HEK293 (cell line): ENCODE data around the gene CCL27.

ENCODE experiments used
- CTCF ChIA-PET: fragments of 350-600 bp; formaldehyde crosslinking; extraction: SDS; loops from one replicate; lab custom pipeline; 2021; ENCODE audit warnings: antibody characterized with exemption; lab: Yijun Ruan, JAX
- POLR2A ChIA-PET: fragments of 300-600 bp; formaldehyde crosslinking; extraction: SDS; loops from one replicate; lab custom pipeline; 2020; ENCODE audit warnings: antibody characterized with exemption, inconsistent platforms; lab: Yijun Ruan, JAX
- H3K27ac ChIP-seq: fragments of 200-500 bp; sonication (Bioruptor generic); 2 replicates; pipeline ENCODE4 v1.5.1; 2014; ENCODE audit warnings: low read depth, low read length, control low read depth, inconsistent platforms; ENCODE audit errors: extremely low read depth
- H3K36me3 ChIP-seq, 2 experiments: fragments of 200-500 bp in 1 of 2; sonication (Bioruptor generic) in 1 of 2; 1 replicate in 1 of 2; 2 replicates in 1 of 2; pipeline ENCODE4 v1.5.1; 2014 to 2017; ENCODE audit warnings: inconsistent platforms in 2 of 2, low read length in 2 of 2; ENCODE audit not compliant: control insufficient read depth in 2 of 2, insufficient read depth in 1 of 2
- H3K4me1 ChIP-seq: fragments of 200-500 bp; sonication (Bioruptor generic); 2 replicates; pipeline ENCODE4 v1.5.1; 2014; ENCODE audit warnings: mild to moderate bottlenecking, low read length, inconsistent platforms; ENCODE audit not compliant: control insufficient read depth, insufficient read depth
- H3K4me3 ChIP-seq: 2 replicates; pipeline ENCODE4 v1.5.1; 2011; ENCODE audit warnings: low read depth, mild to moderate bottlenecking, control low read depth, low read length, moderate library complexity
- H3K9me3 ChIP-seq: fragments of 200-500 bp; sonication (Bioruptor generic); 2 replicates; pipeline ENCODE4 v1.5.1; 2014; ENCODE audit warnings: low read depth, low read length, inconsistent platforms; ENCODE audit not compliant: control insufficient read depth, insufficient read depth
- HOXA7 ChIP-seq: sonication (generic); formaldehyde crosslinking; IDR thresholded peaks from 2 replicates; pipeline ENCODE4 v1.8.1; 2022; ENCODE audit warnings: missing genetic modification reagents, borderline replicate concordance
- PRDM6 ChIP-seq: fragments of 450-650 bp; formaldehyde crosslinking; IDR thresholded peaks from 2 replicates; pipeline ENCODE4 v1.5.1; 2017; ENCODE audit warnings: missing biosample characterization, missing genetic modification characterization
- RBAK ChIP-seq: fragments of 450-650 bp; formaldehyde crosslinking; IDR thresholded peaks from 2 replicates; pipeline ENCODE4 v1.5.1; 2016; ENCODE audit warnings: missing biosample characterization, missing genetic modification characterization
- REPIN1 ChIP-seq: fragments of 450-650 bp; formaldehyde crosslinking; IDR thresholded peaks from 2 replicates; pipeline ENCODE4 v1.5.1; 2017; ENCODE audit warnings: missing biosample characterization, missing genetic modification characterization, low read depth
- ZBTB7A ChIP-seq: fragments of 450-650 bp; formaldehyde crosslinking; IDR thresholded peaks from 2 replicates; pipeline ENCODE4 v1.5.1; 2016; ENCODE audit warnings: low read depth, missing biosample characterization, missing genetic modification characterization
- ZIC2 ChIP-seq: fragments of 450-650 bp; formaldehyde crosslinking; IDR thresholded peaks from 2 replicates; pipeline ENCODE4 v1.5.1; 2016; ENCODE audit warnings: missing biosample characterization, missing genetic modification characterization
- ZNF121 ChIP-seq: fragments of 450-650 bp; formaldehyde crosslinking; IDR thresholded peaks from 2 replicates; pipeline ENCODE4 v1.5.1; 2016; ENCODE audit warnings: missing biosample characterization, missing genetic modification characterization
- ZNF132 ChIP-seq: fragments of 450-650 bp; formaldehyde crosslinking; IDR thresholded peaks from 2 replicates; pipeline ENCODE4 v1.5.1; 2017; ENCODE audit warnings: missing biosample characterization, missing genetic modification characterization, borderline replicate concordance
- ZNF155 ChIP-seq: fragments of 450-650 bp; formaldehyde crosslinking; IDR thresholded peaks from 2 replicates; pipeline ENCODE4 v1.5.1; 2016; ENCODE audit warnings: missing biosample characterization, missing genetic modification characterization
- ZNF174 ChIP-seq: fragments of 450-650 bp; formaldehyde crosslinking; IDR thresholded peaks from 2 replicates; pipeline ENCODE4 v1.5.0; 2017; ENCODE audit warnings: missing biosample characterization, mild to moderate bottlenecking, missing genetic modification characterization
- ZNF211 ChIP-seq: fragments of 450-650 bp; formaldehyde crosslinking; IDR thresholded peaks from 2 replicates; pipeline ENCODE4 v1.5.1; 2016; ENCODE audit warnings: low read depth, missing biosample characterization, missing genetic modification characterization
- ZNF214 ChIP-seq: fragments of 450-650 bp; formaldehyde crosslinking; IDR thresholded peaks from 2 replicates; pipeline ENCODE4 v1.5.1; 2017; ENCODE audit warnings: missing biosample characterization, mild to moderate bottlenecking, missing genetic modification characterization, borderline replicate concordance
- ZNF23 ChIP-seq: fragments of 450-650 bp; formaldehyde crosslinking; IDR thresholded peaks from 2 replicates; pipeline ENCODE4 v1.5.1; 2016; ENCODE audit warnings: missing biosample characterization, missing genetic modification characterization, borderline replicate concordance
- ZNF239 ChIP-seq: fragments of 450-650 bp; formaldehyde crosslinking; IDR thresholded peaks from 2 replicates; pipeline ENCODE4 v1.5.1; 2016; ENCODE audit warnings: missing biosample characterization, missing genetic modification characterization
- ZNF354C ChIP-seq: fragments of 450-650 bp; formaldehyde crosslinking; IDR thresholded peaks from 2 replicates; pipeline ENCODE4 v1.5.1; 2016; ENCODE audit warnings: missing biosample characterization, missing genetic modification characterization, low read depth, borderline replicate concordance
- ZNF404 ChIP-seq: fragments of 450-650 bp; formaldehyde crosslinking; IDR thresholded peaks from 2 replicates; pipeline ENCODE4 v1.5.1; 2017; ENCODE audit warnings: missing biosample characterization, missing genetic modification characterization
- ZNF544 ChIP-seq: fragments of 450-650 bp; formaldehyde crosslinking; IDR thresholded peaks from 2 replicates; pipeline ENCODE4 v1.5.0; 2017; ENCODE audit warnings: missing biosample characterization, missing genetic modification characterization
- ZNF600 ChIP-seq: fragments of 450-650 bp; formaldehyde crosslinking; IDR thresholded peaks from 2 replicates; pipeline ENCODE4 v1.5.1; 2016; ENCODE audit warnings: missing biosample characterization, missing genetic modification characterization
- ZNF654 ChIP-seq: fragments of 450-650 bp; formaldehyde crosslinking; IDR thresholded peaks from 2 replicates; pipeline ENCODE4 v1.5.1; 2016; ENCODE audit warnings: low read depth, missing biosample characterization, missing genetic modification characterization
- ZNF660 ChIP-seq: fragments of 450-650 bp; IDR thresholded peaks from 2 replicates; pipeline ENCODE4 v1.5.1; 2018; ENCODE audit warnings: missing biosample characterization, mild to moderate bottlenecking, missing genetic modification characterization
- ZNF704 ChIP-seq: fragments of 450-650 bp; formaldehyde crosslinking; IDR thresholded peaks from 2 replicates; pipeline ENCODE4 v1.5.1; 2016; ENCODE audit warnings: missing biosample characterization, missing genetic modification characterization
- ZNF776 ChIP-seq: fragments of 450-650 bp; formaldehyde crosslinking; IDR thresholded peaks from 2 replicates; pipeline ENCODE4 v1.5.0; 2017; ENCODE audit warnings: missing biosample characterization, missing genetic modification characterization, borderline replicate concordance
- ZNF785 ChIP-seq: fragments of 450-650 bp; formaldehyde crosslinking; IDR thresholded peaks from 2 replicates; pipeline ENCODE4 v1.5.1; 2016; ENCODE audit warnings: missing biosample characterization, missing genetic modification characterization
- ZNF830 ChIP-seq: fragments of 450-650 bp; IDR thresholded peaks from 2 replicates; pipeline ENCODE4 v1.5.0; 2018; ENCODE audit warnings: missing biosample characterization, missing genetic modification characterization, low read depth, mild to moderate bottlenecking, moderate library complexity
- ZSCAN30 ChIP-seq: fragments of 450-650 bp; IDR thresholded peaks from 2 replicates; pipeline ENCODE4 v1.5.1; 2018; ENCODE audit warnings: missing biosample characterization, mild to moderate bottlenecking, missing genetic modification characterization, moderate library complexity
- TF ChIP-seq, protein P1 (sequence below): fragments of 450-650 bp; formaldehyde crosslinking; IDR thresholded peaks from 2 replicates; pipeline ENCODE4 v1.5.1; 2016; ENCODE audit warnings: missing biosample characterization, missing genetic modification characterization

The CCL27 gene

GRCh38 chr9:34689116-34689470, 26.6 kb upstream of the CCL27 start:
- Histone ChIP-seq H3K27ac (no peak overlapping the region), H3K4me1 (no peaks in the 10 kb centered on the region), H3K4me3 (no peak overlapping the region), H3K9me3 (no peaks in the 10 kb centered on the region), H3K36me3 (no peaks in the 10 kb centered on the region)
- no peak for TF ChIP-seq ZNF354C (tag by site-specific recombination)
- TF ChIP-seq HOXA7 (CRISPR knock-in tag), result no peak
- no peak for TF ChIP-seq REPIN1 (tag by site-specific recombination)
- TF ChIP-seq ZNF776 (tag by site-specific recombination), result no peak
- no peak for TF ChIP-seq ZIC2 (tag by site-specific recombination)
- TF ChIP-seq ZNF239 (tag by site-specific recombination), result no peak
- no peak for TF ChIP-seq ZNF600
- no peak for TF ChIP-seq ZBTB7A
- TF ChIP-seq ZNF704 (tag by site-specific recombination), result no peak
- TF ChIP-seq ZNF404, result no peak
- TF ChIP-seq ZNF211, result no peak
- CTCF ChIA-PET, result interaction anchor here (8.3 kb wide), 1 partner anchor 13 kb away, joined by 99 read pairs; no protein-coding TSS in a partner anchor
- POLR2A ChIA-PET, result no interaction called here

DNA sequence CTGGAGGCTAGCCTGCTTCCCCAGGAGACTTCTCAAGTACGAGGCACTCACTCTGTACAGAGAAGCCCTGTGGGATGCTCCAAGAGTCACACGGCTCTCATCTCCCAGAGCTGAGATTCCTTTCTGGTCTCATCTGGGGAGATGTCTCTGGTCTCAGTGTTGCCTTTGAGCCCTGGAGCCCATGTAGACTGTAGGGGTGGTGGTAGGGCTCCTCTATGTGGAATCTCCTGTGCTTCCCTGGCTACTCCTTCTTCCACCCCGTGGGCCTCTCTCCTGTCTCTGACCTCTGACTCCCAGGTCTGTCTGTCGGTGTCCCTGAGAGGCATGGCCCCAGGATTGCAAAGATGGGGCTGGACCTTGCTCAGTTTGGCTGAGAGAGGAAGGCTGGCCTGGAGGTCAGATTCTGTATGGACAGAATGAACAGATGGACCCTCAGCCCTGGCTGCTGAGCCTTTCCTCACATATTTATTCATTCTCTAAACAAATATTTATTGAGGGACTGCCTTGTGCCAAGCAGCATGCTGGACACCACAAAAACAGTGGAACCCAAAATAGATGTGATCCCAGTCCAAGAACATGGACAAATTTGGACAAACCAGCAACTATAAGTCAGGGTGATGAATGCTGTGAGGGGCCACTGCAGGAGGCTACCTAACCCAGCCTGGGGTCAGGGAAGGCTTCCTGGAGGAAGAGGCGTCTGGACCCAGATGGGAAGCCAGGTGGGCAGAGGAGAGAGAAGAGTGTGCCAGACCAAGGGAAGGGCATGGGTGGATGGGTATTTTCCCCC, 26.1 kb upstream of the CCL27 start:
- Histone ChIP-seq H3K36me3 (no peaks in the 10 kb centered on the region), H3K27ac (no peak overlapping the region), H3K4me3 (no peak overlapping the region), H3K4me1 (no peaks in the 10 kb centered on the region), H3K9me3 (no peaks in the 10 kb centered on the region)
- CTCF ChIA-PET, result interaction anchor here (8.3 kb wide), 1 partner anchor 13 kb away, joined by 99 read pairs; no protein-coding TSS in a partner anchor
- POLR2A ChIA-PET, result no interaction called here
- TF ChIP-seq ZNF830 (tag by site-specific recombination), result no peak
- TF ChIP-seq, protein P1, sequence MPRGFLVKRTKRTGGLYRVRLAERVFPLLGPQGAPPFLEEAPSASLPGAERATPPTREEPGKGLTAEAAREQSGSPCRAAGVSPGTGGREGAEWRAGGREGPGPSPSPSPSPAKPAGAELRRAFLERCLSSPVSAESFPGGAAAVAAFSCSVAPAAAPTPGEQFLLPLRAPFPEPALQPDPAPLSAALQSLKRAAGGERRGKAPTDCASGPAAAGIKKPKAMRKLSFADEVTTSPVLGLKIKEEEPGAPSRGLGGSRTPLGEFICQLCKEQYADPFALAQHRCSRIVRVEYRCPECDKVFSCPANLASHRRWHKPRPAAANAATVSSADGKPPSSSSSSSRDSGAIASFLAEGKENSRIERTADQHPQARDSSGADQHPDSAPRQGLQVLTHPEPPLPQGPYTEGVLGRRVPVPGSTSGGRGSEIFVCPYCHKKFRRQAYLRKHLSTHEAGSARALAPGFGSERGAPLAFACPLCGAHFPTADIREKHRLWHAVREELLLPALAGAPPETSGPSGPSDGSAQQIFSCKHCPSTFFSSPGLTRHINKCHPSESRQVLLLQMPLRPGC (tag by site-specific recombination), result no peak
- no peak for TF ChIP-seq RBAK (tag by site-specific recombination)
- TF ChIP-seq ZNF121, result no peak
- TF ChIP-seq ZNF354C (tag by site-specific recombination), result no peak
- no peak for TF ChIP-seq ZNF23 (tag by site-specific recombination)
- no peak for TF ChIP-seq PRDM6 (tag by site-specific recombination)
- TF ChIP-seq ZNF214 (tag by site-specific recombination), result no peak
- no peak for TF ChIP-seq ZNF174
- TF ChIP-seq ZSCAN30 (tag by site-specific recombination), result no peak
- no peak for TF ChIP-seq ZNF785 (tag by site-specific recombination)
- no peak for TF ChIP-seq ZIC2 (tag by site-specific recombination)
- TF ChIP-seq ZNF654 (tag by site-specific recombination), result no peak
- TF ChIP-seq ZNF544 (tag by site-specific recombination), result no peak
- no peak for TF ChIP-seq ZNF155 (tag by site-specific recombination)
- TF ChIP-seq ZNF660, result no peak
- TF ChIP-seq ZNF132 (tag by site-specific recombination), result no peak
